RKO (cell line): ENCODE results near the gene MCC.

Experiments
- DNase-seq: peaks from one replicate; pipeline ENCODE4 v3.0.0-alpha.2; 2016; ENCODE audit warnings: low spot score

Gene MCC

GRCh38 chr5:113245427-113246225 is 242.6 kb downstream of the MCC start:
- DNase-seq: no peak

GRCh38 chr5:113244966-113245365 is 243.3 kb downstream of the MCC start:
- no peak for DNase-seq

GRCh38 chr5:113243349-113243664 is 244.9 kb downstream of the MCC start:
- DNase-seq: no peak

- no peak for DNase-seq
Observed at GRCh38 chr5:113242481-113243348, 245.5 kb downstream of the MCC start.

GRCh38 chr5:113240951-113241726 is 247.1 kb downstream of the MCC start:
- DNase-seq: no peak

- no peak for DNase-seq
Observed at GRCh38 chr5:113240032-113240431, 248.2 kb downstream of the MCC start.

- no peak for DNase-seq
Observed at GRCh38 chr5:113237893-113238292, 250.4 kb downstream of the MCC start.

GRCh38 chr5:113236536-113237288 is 251.5 kb downstream of the MCC start:
- no peak for DNase-seq

GRCh38 chr5:113235884-113236283 is 252.4 kb downstream of the MCC start:
- DNase-seq: no peak

- no peak for DNase-seq
Observed at GRCh38 chr5:113234546-113234945, 253.7 kb downstream of the MCC start.

GRCh38 chr5:113233606-113234005 is 254.6 kb downstream of the MCC start:
- no peak for DNase-seq

- DNase-seq: no peak
Observed at GRCh38 chr5:113232667-113233066, 255.6 kb downstream of the MCC start.

- DNase-seq: no peak
Observed at GRCh38 chr5:113232221-113232620, 256.0 kb downstream of the MCC start.

GRCh38 chr5:113231653-113232000 is 256.6 kb downstream of the MCC start:
- DNase-seq: no peak

- peak; percentile 18 for DNase-seq
Observed at GRCh38 chr5:113230711-113231652, 257.3 kb downstream of the MCC start.

- DNase-seq: no peak
Observed at GRCh38 chr5:113227798-113228197, 260.5 kb downstream of the MCC start.

GRCh38 chr5:113226116-113226736 is 262.0 kb downstream of the MCC start:
- no peak for DNase-seq

GRCh38 chr5:113225259-113225658 is 263.0 kb downstream of the MCC start:
- DNase-seq: no peak

- no peak for DNase-seq
Observed at GRCh38 chr5:113224605-113225065, 263.6 kb downstream of the MCC start.
